ENCODE data around the gene WDR1. TPM values are rescaled to one million over a fixed set of nuclear protein-coding genes. Genes with fewer than 3 reads are reported as not detected.
A peak's percentile ranks its signal among the peaks of the same experiment; 100 is the strongest.

WDR1 gene
- total and polyA plus RNA-seq, 3 experiments from 2014 or later, result 377 to 409 (median 409) TPM

DNA sequence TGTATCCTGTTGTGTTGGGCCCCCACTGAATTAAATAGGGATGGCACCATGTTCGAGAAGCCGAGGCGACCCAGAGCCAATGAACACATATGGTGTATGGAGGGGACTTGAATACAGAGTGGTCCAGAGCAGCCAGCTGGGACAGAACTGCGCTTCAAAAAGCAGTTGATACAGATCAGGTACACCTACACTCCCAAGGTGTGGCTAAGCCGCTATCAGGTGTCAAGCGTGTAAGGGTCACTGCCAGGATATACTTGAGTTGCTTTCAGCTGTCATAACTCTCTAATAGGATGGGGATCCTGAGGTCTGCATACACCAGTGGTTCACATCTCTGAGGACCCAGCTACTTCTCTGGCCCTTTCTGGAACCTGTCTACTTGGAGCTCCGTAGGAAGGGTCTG is 3.2 kb upstream of the WDR1 start:
- Mint-ChIP-seq H3K27me3 (no peaks in the 10 kb centered on the region), H3K36me3 (peaks cover 0 to 16% (median 0%) of the 10 kb centered on the region in 3 donors), H3K9me3 (no peaks in the 10 kb centered on the region), H3K27ac (peak overlapping the region in 1 of 8 donors; percentile 100), H3K4me1 (peaks cover 30 to 39% (median 37%) of the 10 kb centered on the region in 3 donors), H3K4me3 (peak overlapping the region in 1 of 7 donors; percentile 99)
- Histone ChIP-seq H3K4me1 (ENCODE audit: insufficient read depth, low read length) (peaks cover 77% of the 10 kb centered on the region), H3K36me3 (ENCODE audit: insufficient read depth, low read length) (peaks cover 9% of the 10 kb centered on the region), H3K9me3 (ENCODE audit: low read length) (no peaks in the 10 kb centered on the region), H3K27ac (ENCODE audit: low read depth, low read length) (no peak overlapping the region), H3K27me3 (ENCODE audit: insufficient read depth, low read length, poor library complexity, severe bottlenecking) (no peaks in the 10 kb centered on the region), H3K4me3 (ENCODE audit: low read length) (no peak overlapping the region)
- no peak for DNase-seq
- ChIA-PET CTCF (interaction anchor here (1.1 kb wide), 1 partner anchor 24 kb away, joined by 3 read pairs; no protein-coding TSS in a partner anchor), POLR2A (interaction anchor here (1.2 kb wide), 1 partner anchor 20 kb away, joined by 3 read pairs; no protein-coding TSS in a partner anchor)

DNA sequence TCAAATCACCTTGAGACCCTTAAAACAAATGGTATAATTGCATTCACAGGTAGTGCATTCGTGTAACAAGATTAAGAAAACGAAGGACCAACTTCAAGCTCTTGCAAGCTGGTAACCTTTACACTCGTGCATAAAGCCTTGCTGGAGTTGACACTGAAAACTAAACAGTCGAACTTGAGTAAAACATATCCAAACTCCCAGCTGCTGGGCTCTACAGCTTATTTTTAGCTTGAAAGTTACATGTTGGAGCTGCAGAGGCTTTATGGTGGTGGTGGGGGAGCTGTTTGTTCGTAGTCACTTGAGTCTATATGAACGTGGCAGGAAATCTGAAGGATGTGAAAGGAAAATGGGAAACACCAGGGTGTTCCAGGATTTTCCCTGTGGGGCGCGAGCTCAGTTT is 2.7 kb upstream of the WDR1 start:
- no peaks in the 10 kb centered on the region for H3K9me3 ChIP-seq (ENCODE audit: low read length)
- H3K4me1 ChIP-seq (ENCODE audit: insufficient read depth, low read length), result peaks cover 77% of the 10 kb centered on the region
- H3K27me3 ChIP-seq (ENCODE audit: insufficient read depth, low read length, poor library complexity, severe bottlenecking), result no peaks in the 10 kb centered on the region
- peak overlapping the region in 1 of 7 donors; percentile 99 for H3K4me3 Mint-ChIP-seq
- H3K4me3 ChIP-seq (ENCODE audit: low read length), result no peak overlapping the region
- peak overlapping the region in 3 of 8 donors; percentile 52 to 100 (median 96) for H3K27ac Mint-ChIP-seq
- H3K36me3 ChIP-seq (ENCODE audit: insufficient read depth, low read length), result peaks cover 13% of the 10 kb centered on the region
- H3K27me3 Mint-ChIP-seq, result no peaks in the 10 kb centered on the region
- CTCF ChIA-PET, result interaction anchor here (1.1 kb wide), 1 partner anchor 25 kb away, joined by 3 read pairs; no protein-coding TSS in a partner anchor
- DNase-seq, result no peak
- H3K9me3 Mint-ChIP-seq, result no peaks in the 10 kb centered on the region
- no peak overlapping the region for H3K27ac ChIP-seq (ENCODE audit: low read depth, low read length)
- peaks cover 0 to 21% (median 0%) of the 10 kb centered on the region in 3 donors for H3K36me3 Mint-ChIP-seq
- POLR2A ChIA-PET, result interaction anchor here (1.2 kb wide), 1 partner anchor 19 kb away, joined by 3 read pairs; no protein-coding TSS in a partner anchor
- H3K4me1 Mint-ChIP-seq, result peaks cover 35 to 43% (median 42%) of the 10 kb centered on the region in 3 donors

DNA sequence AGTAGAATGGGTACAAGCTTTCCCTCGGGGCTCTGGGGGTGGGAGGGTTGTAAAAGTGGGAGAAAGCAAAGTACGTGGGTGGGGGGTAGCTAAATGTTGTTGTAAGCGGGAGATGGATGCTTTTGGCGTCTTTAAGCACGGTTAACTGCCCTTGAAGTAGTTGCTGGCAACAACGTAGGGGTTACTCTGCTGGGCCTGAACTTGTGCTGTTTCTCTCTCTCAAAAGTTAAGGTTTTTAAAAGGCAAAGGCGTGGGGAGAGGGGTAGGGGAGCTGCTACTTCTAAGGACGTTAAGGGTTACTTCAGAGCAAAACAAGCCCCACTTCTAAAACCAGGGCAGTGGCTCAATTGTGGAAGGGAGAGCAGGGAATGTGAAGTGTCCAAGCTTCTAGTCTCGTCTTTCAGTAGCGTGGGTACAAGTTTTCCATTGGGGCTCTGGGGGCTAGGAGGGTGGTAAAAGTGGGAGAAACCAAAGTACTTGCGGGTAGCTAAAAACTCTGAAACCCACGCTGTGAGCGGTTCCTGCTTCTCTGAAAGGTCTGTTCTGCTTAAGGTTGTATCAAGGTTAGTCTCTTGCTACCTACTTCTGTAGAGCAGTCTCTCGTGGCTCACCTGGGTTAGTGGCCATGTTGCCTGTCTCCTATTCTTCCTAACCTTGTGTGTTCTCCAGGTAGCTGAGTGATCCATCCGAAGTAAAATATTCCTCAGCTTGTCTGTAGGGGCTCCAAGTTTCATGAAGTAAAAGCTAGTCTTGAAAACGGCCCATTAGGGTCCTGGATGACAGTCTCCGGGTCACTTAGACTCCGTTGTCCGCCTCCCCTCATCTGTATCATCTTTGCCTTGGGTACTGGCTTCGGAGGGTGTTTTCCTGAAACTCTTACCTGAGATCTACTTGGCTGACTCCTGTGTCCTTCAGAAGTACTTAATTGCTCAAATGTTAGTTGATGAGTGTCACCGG is 1.7 kb upstream of the WDR1 start:
- H3K36me3 ChIP-seq (ENCODE audit: insufficient read depth, low read length), result peaks cover 23% of the 10 kb centered on the region

DNA sequence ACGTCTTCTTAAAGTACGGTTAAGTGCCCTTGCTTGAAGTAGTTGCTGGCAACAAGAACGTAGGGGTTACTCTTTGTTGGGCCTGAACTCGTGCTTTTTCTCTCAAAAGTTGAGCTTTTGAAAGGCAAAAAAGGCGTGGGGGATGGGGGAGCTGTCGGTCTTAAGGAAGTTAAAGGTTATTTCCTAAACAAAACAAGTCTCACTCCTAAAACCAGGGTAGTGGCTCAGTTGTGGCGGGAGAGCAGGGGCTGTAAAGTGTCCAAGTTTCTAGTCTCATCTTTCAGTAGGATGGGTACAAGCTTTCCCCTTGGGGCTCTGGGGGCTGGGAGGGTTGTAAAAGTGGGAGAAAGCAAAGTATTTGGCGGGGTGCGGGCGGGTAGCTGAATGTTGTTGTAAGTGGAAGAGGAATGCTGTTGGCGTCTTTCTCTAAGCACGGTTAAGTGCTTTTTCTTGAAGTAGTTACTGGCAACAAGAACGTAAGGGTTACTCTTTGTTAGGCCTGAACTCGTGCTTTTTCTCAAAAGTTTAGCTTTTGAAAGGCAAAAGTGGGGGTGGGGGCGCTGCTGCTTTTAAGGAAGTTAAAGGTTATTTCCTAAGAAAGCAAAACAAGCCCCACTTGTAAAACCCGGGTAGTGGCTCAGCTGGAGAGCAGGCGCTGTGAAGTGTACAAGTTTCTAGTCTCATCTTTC is 904 bp upstream of the WDR1 start:
- CTCF ChIA-PET, result interaction anchor here (0.7 to 2.5 kb wide), 13 partner anchors 9 to 344 kb away, joined by 3 to 7 read pairs (median 5); no protein-coding TSS in a partner anchor
- no peaks in the 10 kb centered on the region for H3K9me3 Mint-ChIP-seq
- no peaks in the 10 kb centered on the region for H3K27me3 ChIP-seq (ENCODE audit: insufficient read depth, low read length, poor library complexity, severe bottlenecking)
- POLR2A ChIA-PET, result interaction anchor here (0.8 to 2.3 kb wide), 12 partner anchors 9 to 1354 kb away, joined by 3 to 21 read pairs (median 4); partner anchors contain the start of gene ZNF518B
- H3K4me3 Mint-ChIP-seq, result peak overlapping the region; percentile 82 to 99 (median 91)
- no peaks in the 10 kb centered on the region for H3K9me3 ChIP-seq (ENCODE audit: low read length)
- H3K36me3 ChIP-seq (ENCODE audit: insufficient read depth, low read length), result peaks cover 31% of the 10 kb centered on the region
- peak overlapping the region; percentile 90 for H3K27ac ChIP-seq (ENCODE audit: low read depth, low read length)
- H3K36me3 Mint-ChIP-seq, result peaks cover 8 to 38% (median 10%) of the 10 kb centered on the region in 3 donors
- peaks cover 77% of the 10 kb centered on the region for H3K4me1 ChIP-seq (ENCODE audit: insufficient read depth, low read length)
- H3K4me1 Mint-ChIP-seq, result peaks cover 45 to 52% (median 52%) of the 10 kb centered on the region in 3 donors
- peak in 2 of 5 donors; percentile 54 to 71 for DNase-seq
- H3K27me3 Mint-ChIP-seq, result no peaks in the 10 kb centered on the region
- peak overlapping the region; percentile 95 to 100 (median 97) for H3K27ac Mint-ChIP-seq
- H3K4me3 ChIP-seq (ENCODE audit: low read length), result peak overlapping the region; percentile 73

More for the DNA sequence above, 1.7 kb upstream of the WDR1 start:
- peaks cover 7 to 30% (median 7%) of the 10 kb centered on the region in 3 donors for H3K36me3 Mint-ChIP-seq
- CTCF ChIA-PET, result interaction anchor here (0.9 to 2.5 kb wide), 8 partner anchors 8 to 343 kb away, joined by 3 to 7 read pairs (median 5); no protein-coding TSS in a partner anchor
- peaks cover 38 to 44% (median 44%) of the 10 kb centered on the region in 3 donors for H3K4me1 Mint-ChIP-seq
- H3K9me3 Mint-ChIP-seq, result no peaks in the 10 kb centered on the region
- Histone ChIP-seq H3K4me3 (ENCODE audit: low read length) (peak overlapping the region; percentile 73), H3K27me3 (ENCODE audit: insufficient read depth, low read length, poor library complexity, severe bottlenecking) (no peaks in the 10 kb centered on the region), H3K27ac (ENCODE audit: low read depth, low read length) (peak overlapping the region; percentile 90), H3K4me1 (ENCODE audit: insufficient read depth, low read length) (peaks cover 77% of the 10 kb centered on the region), H3K9me3 (ENCODE audit: low read length) (no peaks in the 10 kb centered on the region)
- peak overlapping the region; percentile 95 to 100 (median 97) for H3K27ac Mint-ChIP-seq
- POLR2A ChIA-PET, result interaction anchor here (1.1 to 2.3 kb wide), 6 partner anchors 8 to 44 kb away, joined by 3 to 21 read pairs (median 3); no protein-coding TSS in a partner anchor
- H3K27me3 Mint-ChIP-seq, result no peaks in the 10 kb centered on the region
- DNase-seq, result peak in 1 of 5 donors; percentile 44
- peak overlapping the region; percentile 20 to 99 (median 87) for H3K4me3 Mint-ChIP-seq

DNA sequence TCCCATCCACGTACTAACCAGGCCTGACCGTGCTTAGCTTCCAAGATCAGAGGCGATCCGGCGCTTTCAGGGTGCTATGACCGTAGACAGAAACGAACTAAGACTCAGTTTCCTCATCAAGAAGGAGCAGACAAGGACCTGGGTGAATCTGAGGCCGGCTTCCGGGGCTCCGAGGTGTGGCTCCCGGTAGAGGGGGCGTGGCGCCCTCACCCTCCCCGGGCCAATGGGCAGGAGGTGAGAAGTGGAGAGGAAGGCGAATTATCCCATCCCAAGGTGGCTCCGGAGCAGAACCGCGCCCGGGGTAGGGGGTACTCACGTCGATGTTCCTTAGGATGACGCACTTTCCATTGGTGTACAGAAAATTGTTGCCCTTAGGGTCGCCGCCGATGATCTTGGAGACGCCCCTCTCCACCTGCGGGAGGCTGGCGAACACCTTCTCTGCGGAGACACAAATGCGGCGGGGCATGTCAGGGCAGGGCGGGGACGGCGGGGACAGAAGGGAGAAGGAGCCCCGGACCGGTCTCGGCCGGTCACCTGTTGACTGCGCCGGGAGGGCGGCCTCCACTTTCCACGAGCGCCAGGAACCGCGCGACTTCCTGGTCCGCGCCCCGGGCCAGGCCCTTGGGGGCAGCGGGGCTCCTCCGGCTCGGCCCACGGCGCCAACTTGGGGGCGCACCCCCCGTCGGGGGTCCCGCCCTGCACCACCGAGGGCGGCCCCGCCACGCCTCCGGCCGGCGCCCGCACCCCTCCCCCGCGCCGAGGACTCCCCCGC is 616 bp downstream of the WDR1 start:
- peaks cover 42% of the 10 kb centered on the region for H3K36me3 ChIP-seq (ENCODE audit: insufficient read depth, low read length)
- H3K27ac Mint-ChIP-seq, result peak overlapping the region; percentile 94 to 100 (median 98)
- H3K4me1 ChIP-seq (ENCODE audit: insufficient read depth, low read length), result peaks cover 78% of the 10 kb centered on the region
- H3K4me3 Mint-ChIP-seq, result peak overlapping the region; percentile 93 to 99 (median 96)
- H3K27ac ChIP-seq (ENCODE audit: low read depth, low read length), result peak overlapping the region; percentile 76
- POLR2A ChIA-PET, result interaction anchor here (1.0 to 2.3 kb wide), 5 partner anchors 8 to 1356 kb away, joined by 3 to 21 read pairs (median 5); no protein-coding TSS in a partner anchor
- peak; percentile 64 to 82 (median 73) for DNase-seq
- H3K27me3 Mint-ChIP-seq, result no peaks in the 10 kb centered on the region
- H3K4me1 Mint-ChIP-seq, result peaks cover 61 to 68% (median 67%) of the 10 kb centered on the region in 3 donors
- peak overlapping the region; percentile 81 for H3K4me3 ChIP-seq (ENCODE audit: low read length)
- H3K27me3 ChIP-seq (ENCODE audit: insufficient read depth, low read length, poor library complexity, severe bottlenecking), result no peaks in the 10 kb centered on the region
- peaks cover 10 to 54% (median 12%) of the 10 kb centered on the region in 3 donors for H3K36me3 Mint-ChIP-seq
- no peaks in the 10 kb centered on the region for H3K9me3 ChIP-seq (ENCODE audit: low read length)
- H3K9me3 Mint-ChIP-seq, result no peaks in the 10 kb centered on the region
- CTCF ChIA-PET, result interaction anchor here (1.0 to 1.5 kb wide), 4 partner anchors 10 to 345 kb away, joined by 3 to 5 read pairs (median 4); no protein-coding TSS in a partner anchor

DNA sequence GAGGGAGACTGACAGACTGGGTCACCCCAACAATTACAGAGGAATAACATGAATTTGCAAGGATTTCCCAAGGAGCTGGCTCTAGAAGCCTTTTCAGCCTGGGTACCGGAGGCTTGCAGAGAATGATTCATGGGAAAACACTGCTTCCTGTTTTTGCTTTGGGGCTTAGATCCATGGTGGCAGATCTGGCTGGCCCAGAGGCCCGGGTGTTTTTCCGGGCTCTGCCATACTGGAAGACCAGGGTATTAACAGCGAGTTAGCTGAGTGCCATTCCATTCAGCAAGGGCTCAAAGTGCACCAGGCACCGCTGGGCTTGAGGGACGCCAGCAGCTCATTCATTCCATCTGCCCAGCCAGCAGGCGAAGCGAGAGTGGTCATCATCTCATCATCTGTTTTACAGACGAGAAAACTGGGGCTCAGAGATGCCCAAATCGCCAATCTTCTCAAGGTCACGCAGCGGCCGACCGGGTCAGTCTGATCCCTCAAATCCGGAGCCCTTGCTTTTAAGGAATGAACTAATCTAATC is 1.3 kb downstream of the WDR1 start:
- POLR2A ChIA-PET, result interaction anchor here (1.2 kb wide), 1 partner anchor 16 kb away, joined by 4 read pairs; no protein-coding TSS in a partner anchor
- H3K36me3 ChIP-seq (ENCODE audit: insufficient read depth, low read length), result peaks cover 48% of the 10 kb centered on the region

More for the DNA sequence above, 1.3 kb downstream of the WDR1 start:
- CTCF ChIA-PET, result interaction anchor here (1.0 to 1.5 kb wide), 4 partner anchors 11 to 346 kb away, joined by 3 to 4 read pairs (median 3); no protein-coding TSS in a partner anchor
- Mint-ChIP-seq H3K27ac (peak overlapping the region; percentile 94 to 100 (median 98)), H3K9me3 (no peaks in the 10 kb centered on the region), H3K36me3 (peaks cover 10 to 60% (median 15%) of the 10 kb centered on the region in 3 donors), H3K4me1 (peaks cover 67 to 74% (median 74%) of the 10 kb centered on the region in 3 donors), H3K4me3 (peak overlapping the region; percentile 93 to 99 (median 96)), H3K27me3 (no peaks in the 10 kb centered on the region)
- Histone ChIP-seq H3K27ac (ENCODE audit: low read depth, low read length) (peak overlapping the region; percentile 76), H3K4me3 (ENCODE audit: low read length) (peak overlapping the region; percentile 81), H3K9me3 (ENCODE audit: low read length) (no peaks in the 10 kb centered on the region), H3K27me3 (ENCODE audit: insufficient read depth, low read length, poor library complexity, severe bottlenecking) (no peaks in the 10 kb centered on the region), H3K4me1 (ENCODE audit: insufficient read depth, low read length) (peaks cover 81% of the 10 kb centered on the region)
- DNase-seq, result no peak
